Smooth muscle cell of the brain vasculature (primary cell): ENCODE results near the gene PRKRA.
"Not testable (repeated sequence)": the region's sequence is repeated elsewhere in the genome, so short reads cannot be mapped to it uniquely, and the experiment has no call there.

Experiments used
- DNase-seq: peaks from one replicate; pipeline ENCODE4 v3.0.0-alpha.2; 2012; ENCODE audit warnings: low read depth, low spot score

PRKRA gene

DNA sequence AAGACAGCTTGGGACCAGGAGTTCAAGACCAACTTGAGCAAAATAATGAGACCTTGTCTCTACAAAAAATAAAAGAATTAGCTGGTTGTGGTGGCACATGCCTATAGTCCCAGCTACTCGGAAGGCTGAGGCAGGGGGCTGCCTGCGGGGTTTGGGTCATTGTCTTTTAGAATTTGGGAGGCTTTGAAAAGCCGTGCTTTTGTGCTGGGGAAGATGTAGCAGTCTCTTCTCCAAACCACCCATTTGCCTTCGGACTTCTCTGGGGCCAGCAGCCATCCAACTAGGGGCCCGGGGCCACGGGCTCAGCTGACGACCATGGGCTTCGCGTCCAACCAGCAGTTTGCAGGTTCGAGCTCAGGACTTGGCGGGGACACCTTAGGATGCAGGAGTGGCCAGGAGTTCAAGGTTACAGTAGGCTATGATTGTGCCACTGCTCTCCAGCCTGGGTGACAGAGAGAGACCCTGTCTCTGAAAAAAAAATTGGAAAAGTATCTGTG, 6.5 kb upstream of the PRKRA start:
- no peak for DNase-seq

DNA sequence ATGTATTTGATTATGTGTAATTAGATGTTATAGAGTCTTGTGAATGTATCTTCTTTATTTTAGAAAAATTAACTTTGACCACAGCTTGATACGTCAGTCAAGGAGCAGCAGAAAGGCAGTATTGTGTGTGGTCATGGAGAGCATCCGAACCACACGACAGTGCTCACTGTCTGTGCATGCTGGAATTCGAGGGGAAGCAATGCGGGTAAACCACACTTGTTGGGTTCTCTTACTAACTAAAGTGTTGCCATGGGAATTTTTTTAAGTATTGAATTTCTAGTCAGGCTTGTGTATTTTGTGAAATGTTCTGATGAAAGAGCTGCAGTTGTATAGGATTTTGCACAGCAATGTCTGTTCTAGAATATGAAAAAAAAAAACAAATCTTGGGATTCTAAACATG, 5.0 kb upstream of the PRKRA start:
- DNase-seq, result no peak

DNA sequence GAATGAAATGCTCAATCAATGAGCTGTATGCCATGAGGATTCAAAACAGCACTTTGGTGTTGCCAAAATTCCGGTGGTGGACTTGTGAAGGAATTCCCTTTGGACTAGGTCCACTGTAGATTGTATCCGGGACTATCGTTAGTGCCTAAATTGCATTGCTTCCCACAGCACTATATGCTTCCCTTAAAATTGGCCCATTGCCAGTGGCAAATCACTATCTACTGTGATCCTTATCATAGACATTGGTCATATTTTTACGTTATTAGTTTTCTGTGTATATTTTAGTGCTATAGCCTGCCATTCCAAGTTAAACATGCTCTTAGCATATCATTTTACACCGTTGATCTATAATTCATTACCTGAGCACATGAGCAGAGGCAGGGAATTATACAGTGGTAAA, 1.9 kb upstream of the PRKRA start:
- no peak for DNase-seq

DNA sequence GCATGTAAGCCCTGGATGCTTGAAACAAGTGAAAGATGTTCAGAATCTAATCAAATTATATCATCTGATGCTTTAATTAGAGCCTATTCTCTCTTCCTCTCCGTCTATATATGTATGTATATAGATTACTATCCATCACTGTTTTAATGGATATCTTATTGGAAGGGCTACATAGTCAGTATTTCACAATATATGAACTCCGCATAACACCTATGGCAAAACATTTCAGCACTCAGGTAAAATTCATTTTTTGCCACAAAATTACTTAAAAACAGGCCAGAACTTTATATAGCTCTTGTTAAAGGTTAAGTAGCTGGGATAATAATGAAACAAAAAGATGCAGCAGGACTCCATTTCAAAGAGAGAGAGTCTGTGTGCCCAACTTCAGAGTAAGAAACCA, 1.4 kb upstream of the PRKRA start:
- no peak for DNase-seq

DNA sequence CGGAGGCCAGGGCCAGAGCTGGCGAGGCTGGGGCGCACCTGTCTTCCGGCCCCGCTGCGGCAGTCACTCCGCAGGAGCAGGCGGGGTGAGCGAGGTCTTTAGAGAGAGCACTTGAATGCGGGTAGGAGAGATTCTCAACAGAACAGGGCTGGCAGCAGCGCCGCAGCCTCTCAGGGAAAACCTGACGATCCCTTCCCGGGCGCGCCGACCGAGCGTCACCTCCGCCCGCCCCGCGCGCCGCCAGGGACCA, 526 bp downstream of the PRKRA start:
- DNase-seq, result no peak

- DNase-seq, result no peak
These were observed 1.1 kb downstream of the PRKRA start for GRCh38 chr2:178449700-178450523.

DNA sequence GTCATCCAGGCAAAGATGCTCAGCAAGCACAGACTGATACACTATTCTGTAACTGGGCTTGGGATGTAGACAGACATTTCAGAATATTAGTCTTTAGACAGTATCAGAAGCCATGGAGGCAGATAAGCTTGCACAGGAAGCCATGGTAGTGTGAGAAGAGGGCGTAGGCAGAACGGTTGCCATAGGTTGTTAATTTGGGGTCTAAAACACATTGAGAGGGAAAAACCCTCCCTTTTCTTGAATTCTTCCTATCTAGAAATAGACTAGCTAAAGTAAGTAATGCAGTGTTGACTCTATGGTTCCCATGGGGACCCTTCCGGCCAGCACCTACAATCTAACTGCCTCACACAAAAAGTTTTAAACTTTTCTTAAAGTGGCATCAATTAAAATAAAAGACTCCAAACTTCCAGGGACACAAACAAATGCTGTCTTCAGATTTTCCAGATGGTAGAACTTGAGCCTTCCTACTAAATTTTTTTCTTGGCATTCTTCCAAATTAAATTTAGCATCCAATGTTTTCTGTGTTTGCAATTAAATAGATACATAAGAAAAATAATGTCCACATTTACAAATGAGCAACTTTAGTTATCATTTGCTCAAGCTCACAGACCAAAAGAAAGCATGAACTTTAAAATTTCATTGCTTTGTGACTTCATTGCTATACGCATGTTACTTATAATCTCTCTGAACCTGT, 1.9 kb downstream of the PRKRA start:
- DNase-seq, result no peak

GRCh38 chr2:178441426-178441825, 9.5 kb downstream of the PRKRA start:
- no peak for DNase-seq

DNA sequence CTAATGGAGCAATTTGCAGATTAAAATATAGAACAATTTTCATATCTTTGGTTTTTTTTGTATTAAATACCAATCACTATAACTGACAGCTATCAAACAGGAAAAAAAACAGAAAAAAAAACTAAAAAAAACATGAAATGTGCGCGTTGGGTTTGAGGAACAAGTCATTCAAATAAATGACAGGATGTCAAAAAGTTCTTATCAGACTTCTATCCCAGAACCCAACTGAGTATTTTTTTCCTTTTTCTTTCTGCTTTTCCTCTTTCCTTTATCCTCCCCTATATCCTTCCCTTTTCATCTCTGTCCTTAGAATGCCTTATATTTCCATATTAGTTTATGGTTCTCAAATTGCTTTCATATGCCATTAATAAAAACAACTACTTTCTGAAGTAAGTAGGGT, 14.3 kb downstream of the PRKRA start:
- DNase-seq, result no peak

DNA sequence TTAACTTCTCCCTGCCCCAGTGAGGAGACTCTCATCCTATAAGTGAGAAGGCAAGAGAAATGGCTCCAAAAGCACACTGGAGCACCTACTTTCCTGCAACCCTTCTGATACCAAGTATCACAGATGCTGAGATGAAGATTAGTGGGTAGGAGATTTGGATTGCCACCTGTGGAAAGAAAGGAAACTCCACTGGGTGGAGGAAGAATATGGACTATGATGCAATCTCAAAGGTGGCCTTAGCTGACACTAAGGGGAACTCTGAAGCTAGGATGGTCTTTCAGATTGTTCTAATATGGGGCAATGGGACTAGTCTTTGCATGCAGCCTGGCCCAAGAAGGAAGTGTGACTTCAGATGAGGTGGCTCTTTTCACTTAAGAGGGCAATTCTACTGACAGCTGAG, 21.6 kb downstream of the PRKRA start:
- no peak for DNase-seq

DNA sequence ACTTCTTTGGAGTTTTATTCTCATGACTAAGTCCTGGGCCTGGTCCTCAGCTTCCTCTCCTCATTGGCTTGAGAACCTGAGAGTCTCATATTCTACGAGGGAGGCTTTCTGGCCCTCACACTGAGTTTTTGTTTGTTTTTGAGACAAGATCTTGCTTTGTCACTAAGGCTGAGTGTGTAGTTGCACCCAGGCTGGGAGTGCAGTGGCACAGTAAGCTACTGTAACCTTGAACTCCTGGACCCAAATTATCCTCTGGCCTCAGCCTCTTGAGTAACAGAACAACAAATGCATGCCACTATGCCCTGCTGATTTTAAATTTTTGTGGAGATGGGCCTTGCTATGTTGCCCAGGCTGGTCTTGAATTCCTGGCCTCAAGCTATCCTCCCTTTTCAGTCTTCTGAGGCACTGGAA, 22.6 kb downstream of the PRKRA start:
- DNase-seq, result no peak

- no peak for DNase-seq
These were observed 23.5 kb downstream of the PRKRA start for GRCh38 chr2:178427458-178427857.

DNA sequence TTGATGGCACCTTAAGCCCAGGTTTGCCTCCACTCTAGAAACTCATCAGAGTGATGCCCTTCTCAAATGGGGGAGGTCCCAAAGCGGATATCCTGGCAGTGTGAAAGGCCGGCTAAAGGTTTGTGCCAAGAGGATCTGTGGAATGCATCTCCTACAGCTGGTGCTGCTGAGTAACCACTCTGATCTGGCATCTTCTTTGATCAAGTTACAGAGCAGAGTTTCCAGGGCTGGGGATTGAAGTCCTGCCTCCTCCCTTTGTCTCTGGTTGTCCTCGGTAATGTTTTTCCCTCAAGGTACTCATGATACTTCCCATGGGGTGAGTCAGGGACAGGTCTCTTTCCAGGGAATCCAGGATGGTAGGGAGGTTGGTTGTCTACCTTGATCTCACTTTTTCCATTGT, 24.6 kb downstream of the PRKRA start:
- DNase-seq, result no peak

DNA sequence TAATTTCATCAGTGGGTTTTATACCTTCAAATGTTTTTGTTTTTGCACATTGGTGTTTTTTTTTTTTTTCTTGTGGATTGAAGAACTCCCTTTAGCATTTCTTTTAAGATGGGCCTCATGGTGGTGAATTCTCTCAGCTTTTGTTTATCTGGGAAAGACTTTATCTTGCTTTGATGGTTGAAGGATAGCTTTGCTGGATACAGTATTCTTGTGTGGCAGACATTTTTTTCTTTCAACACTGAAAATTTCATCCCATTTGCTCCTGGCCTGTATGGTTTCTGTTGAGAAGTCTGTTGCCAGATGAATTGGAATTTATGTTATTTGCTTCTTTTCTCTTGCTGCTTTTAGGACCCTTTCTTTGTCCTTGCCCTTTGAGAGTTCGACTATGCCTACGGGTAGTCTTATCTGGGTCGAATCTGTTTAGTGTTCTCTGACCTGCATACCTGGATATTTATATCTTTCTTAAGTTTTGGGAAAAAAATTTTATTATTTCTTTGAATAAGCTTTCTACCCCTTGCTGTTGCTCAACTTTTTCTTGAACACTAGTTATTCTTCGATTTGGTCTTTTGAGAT, 25.6 kb downstream of the PRKRA start:
- no peak for DNase-seq

DNA sequence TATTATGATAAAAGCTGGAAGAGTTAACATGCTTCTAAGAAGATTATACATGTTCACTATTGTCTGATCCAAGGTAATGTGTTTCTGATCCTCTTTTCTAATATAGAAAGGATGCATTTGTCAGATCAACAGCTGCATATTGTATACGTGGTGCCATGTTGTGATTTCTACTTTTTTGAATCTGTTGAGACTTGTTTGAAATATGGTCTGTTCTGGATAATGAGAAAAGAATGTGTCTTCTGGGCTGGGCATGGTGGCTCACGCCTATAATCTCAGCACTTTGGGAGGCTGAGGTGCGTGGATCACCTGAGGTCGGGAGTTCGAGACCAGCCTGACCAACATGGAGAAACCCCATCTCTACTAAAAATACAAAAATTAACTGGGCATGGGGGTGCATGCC, 27.2 kb downstream of the PRKRA start:
- DNase-seq, result not testable (repeated sequence)

DNA sequence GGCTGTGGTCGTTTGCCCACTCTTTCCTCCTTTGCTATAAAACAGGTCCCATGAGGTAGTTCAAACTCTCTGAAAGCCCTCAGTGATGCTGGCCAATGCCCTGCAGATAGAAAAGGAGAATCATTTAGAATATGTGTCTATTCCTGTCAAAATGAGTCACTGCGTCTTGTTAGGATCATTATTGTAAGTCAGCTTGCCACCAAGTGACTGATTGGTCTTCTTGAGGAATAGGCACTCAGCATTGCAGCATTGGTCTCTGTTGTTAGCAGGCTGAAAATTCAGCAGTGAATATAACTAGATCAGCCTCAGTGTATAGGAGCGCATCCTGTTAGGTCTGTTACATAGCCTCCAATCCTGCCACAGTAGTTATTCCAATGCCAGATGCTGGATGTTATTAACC, 28.9 kb downstream of the PRKRA start:
- no peak for DNase-seq

- DNase-seq, result no peak
These were observed 30.4 kb downstream of the PRKRA start for GRCh38 chr2:178420463-178420999.

- no peak for DNase-seq
These were observed 31.9 kb downstream of the PRKRA start for GRCh38 chr2:178419123-178419522.

DNA sequence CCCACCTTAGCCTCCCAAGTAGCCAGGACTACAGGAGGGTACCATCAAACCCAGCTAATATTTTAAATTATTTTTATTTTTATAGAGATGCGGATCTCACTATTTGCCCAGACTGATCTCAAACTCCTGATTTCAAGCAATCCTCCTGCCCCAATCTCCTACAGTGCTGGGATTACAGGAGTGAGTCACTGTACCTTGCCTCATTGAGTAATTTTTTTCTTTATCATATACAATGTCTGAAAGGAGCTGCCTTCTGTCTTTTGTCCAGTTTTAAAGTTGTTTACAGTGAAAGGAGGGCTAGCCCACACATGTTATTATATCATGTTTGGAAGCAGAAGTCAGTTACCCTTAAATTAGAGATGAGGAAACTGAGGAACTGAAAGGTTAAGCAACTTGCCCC, 32.5 kb downstream of the PRKRA start:
- DNase-seq, result no peak

- DNase-seq, result no peak
These were observed 33.1 kb downstream of the PRKRA start for GRCh38 chr2:178417916-178418315.

DNA sequence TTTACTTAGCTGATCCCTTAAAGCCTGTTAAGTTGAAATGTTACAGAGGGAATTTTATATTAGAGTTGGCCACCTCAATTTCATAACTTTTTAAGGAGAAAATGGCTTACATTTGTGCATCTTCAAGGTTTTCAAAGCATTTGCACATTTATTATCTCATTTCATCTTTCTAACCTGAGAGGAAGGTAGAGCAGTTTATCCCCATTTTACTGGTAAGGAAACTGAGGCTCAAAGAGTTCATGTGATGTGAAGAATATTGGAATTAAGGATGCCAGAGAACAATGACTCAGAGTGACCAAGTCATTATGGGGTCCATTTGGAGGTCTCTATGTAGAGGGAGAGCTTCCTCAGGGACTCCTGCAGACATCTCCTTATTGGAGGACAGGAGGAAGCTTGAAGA, 35.0 kb downstream of the PRKRA start:
- no peak for DNase-seq

- DNase-seq, result peak; percentile 89
These were observed 36.4 kb downstream of the PRKRA start for GRCh38 chr2:178414266-178415247.
